Measurements from ENCODE around the gene ADRA2C.

- TF ChIP-seq CTCF (conservative IDR thresholded peaks at IDR 0.05) (no peak), EZH2 (IDR thresholded peaks at IDR 0.05; ENCODE audit: low read depth) (no peak)
These were observed 7.4 kb downstream of the ADRA2C start for GRCh38 chr4:3773552-3774001.
